Tibial nerve (tissue), 4 donors: ENCODE results near the gene TBC1D32.
"Not testable (repeated sequence)": the region's sequence is repeated elsewhere in the genome, so short reads cannot be mapped to it uniquely, and the experiment has no call there.

Experiments
- EP300 ChIP-seq, 2 donors: sonication (generic); formaldehyde crosslinking; IDR thresholded peaks; one replicate each; pipeline ENCODE4 v1.6.1; 2017; ENCODE audit warnings: antibody characterized with exemption in 2 of 2, mild to moderate bottlenecking in 1 of 2
- POLR2A ChIP-seq, 2 donors: fragments of 450-650 bp; IDR thresholded peaks; one replicate each; pipeline ENCODE4 v1.6.1; 2017; ENCODE audit warnings: antibody characterized with exemption in 2 of 2, mild to moderate bottlenecking in 2 of 2, moderate library complexity in 2 of 2
- TF ChIP-seq, protein P1 (sequence below), 5 experiments: fragments of 200-600 bp in 3 of 5; fragments of 450-650 bp in 2 of 5; sonication (generic) in 3 of 5; IDR thresholded peaks; one replicate each; pipeline ENCODE4 v1.5.1; 2016 to 2019; ENCODE audit warnings: antibody characterized with exemption in 5 of 5, mild to moderate bottlenecking in 3 of 5, moderate library complexity in 2 of 5

DNA sequence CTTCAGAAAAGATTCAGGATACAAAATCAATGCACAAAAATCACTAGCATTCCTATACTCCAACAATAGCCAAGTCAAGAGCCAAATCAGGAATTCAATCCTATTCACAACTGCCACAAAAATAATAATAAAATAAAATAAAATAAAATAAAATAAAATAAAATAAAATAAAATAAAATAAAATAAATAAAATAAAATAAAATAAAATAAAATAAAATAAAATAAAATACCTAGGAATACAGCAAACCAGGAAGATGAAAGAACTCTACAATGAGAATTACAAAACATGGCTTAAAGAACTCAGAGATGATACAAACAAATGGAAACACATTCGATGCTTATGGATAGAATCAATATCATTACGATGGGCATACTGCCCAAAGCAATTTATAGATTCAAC lies 120.9 kb downstream of the TBC1D32 start:
- not testable (repeated sequence) for TF ChIP-seq POLR2A, EP300 (IDR thresholded peaks at IDR 0.05)
- TF ChIP-seq, protein P1, sequence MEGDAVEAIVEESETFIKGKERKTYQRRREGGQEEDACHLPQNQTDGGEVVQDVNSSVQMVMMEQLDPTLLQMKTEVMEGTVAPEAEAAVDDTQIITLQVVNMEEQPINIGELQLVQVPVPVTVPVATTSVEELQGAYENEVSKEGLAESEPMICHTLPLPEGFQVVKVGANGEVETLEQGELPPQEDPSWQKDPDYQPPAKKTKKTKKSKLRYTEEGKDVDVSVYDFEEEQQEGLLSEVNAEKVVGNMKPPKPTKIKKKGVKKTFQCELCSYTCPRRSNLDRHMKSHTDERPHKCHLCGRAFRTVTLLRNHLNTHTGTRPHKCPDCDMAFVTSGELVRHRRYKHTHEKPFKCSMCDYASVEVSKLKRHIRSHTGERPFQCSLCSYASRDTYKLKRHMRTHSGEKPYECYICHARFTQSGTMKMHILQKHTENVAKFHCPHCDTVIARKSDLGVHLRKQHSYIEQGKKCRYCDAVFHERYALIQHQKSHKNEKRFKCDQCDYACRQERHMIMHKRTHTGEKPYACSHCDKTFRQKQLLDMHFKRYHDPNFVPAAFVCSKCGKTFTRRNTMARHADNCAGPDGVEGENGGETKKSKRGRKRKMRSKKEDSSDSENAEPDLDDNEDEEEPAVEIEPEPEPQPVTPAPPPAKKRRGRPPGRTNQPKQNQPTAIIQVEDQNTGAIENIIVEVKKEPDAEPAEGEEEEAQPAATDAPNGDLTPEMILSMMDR (IDR thresholded peaks at IDR 0.05): not testable (repeated sequence)
